ENCODE data around the gene CLNK.

- TF ChIP-seq EZH2 (IDR thresholded peaks at IDR 0.05; ENCODE audit: insufficient read depth, poor library complexity, severe bottlenecking) (no peak), EZH2phosphoT487 (IDR thresholded peaks at IDR 0.05; ENCODE audit: insufficient read depth, low read depth) (no peak)
Observed at GRCh38 chr4:10502717-10503116, 181.9 kb downstream of the CLNK start.

Measured in GM23248 (cell line).